ENCODE measurements around the gene KIAA0825. TPM values are rescaled to one million over a fixed set of nuclear protein-coding genes. Genes with fewer than 3 reads are reported as not detected.

The KIAA0825 gene
- polyA plus RNA-seq, 1 of the 3 experiments (the other 2 are of a cell fraction) = 0.61 TPM

DNA sequence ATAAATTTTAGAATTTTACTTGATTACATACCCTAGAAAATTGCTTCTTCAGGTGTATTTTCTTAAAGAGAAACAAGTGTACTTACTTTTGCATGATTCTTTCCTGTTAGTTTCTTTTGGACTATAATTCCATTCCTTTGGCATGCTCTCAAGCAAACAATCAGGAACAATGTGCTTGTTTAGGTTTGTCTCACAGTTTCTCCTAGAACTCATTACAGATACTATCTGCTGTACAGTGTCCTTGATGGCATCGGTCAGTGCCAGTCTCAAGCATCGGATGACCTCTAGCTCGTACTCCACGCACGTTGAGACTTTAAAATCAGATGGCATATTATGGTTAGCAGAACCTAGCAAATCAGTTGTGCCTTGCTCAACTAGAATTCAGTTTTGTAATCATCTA lies 214.9 kb downstream of the KIAA0825 start (continued):
- TF ChIP-seq, protein P1, sequence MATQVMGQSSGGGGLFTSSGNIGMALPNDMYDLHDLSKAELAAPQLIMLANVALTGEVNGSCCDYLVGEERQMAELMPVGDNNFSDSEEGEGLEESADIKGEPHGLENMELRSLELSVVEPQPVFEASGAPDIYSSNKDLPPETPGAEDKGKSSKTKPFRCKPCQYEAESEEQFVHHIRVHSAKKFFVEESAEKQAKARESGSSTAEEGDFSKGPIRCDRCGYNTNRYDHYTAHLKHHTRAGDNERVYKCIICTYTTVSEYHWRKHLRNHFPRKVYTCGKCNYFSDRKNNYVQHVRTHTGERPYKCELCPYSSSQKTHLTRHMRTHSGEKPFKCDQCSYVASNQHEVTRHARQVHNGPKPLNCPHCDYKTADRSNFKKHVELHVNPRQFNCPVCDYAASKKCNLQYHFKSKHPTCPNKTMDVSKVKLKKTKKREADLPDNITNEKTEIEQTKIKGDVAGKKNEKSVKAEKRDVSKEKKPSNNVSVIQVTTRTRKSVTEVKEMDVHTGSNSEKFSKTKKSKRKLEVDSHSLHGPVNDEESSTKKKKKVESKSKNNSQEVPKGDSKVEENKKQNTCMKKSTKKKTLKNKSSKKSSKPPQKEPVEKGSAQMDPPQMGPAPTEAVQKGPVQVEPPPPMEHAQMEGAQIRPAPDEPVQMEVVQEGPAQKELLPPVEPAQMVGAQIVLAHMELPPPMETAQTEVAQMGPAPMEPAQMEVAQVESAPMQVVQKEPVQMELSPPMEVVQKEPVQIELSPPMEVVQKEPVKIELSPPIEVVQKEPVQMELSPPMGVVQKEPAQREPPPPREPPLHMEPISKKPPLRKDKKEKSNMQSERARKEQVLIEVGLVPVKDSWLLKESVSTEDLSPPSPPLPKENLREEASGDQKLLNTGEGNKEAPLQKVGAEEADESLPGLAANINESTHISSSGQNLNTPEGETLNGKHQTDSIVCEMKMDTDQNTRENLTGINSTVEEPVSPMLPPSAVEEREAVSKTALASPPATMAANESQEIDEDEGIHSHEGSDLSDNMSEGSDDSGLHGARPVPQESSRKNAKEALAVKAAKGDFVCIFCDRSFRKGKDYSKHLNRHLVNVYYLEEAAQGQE (IDR thresholded peaks at IDR 0.05; ENCODE audit: low read depth, low read length) = no peak
- TF ChIP-seq, protein P2, sequence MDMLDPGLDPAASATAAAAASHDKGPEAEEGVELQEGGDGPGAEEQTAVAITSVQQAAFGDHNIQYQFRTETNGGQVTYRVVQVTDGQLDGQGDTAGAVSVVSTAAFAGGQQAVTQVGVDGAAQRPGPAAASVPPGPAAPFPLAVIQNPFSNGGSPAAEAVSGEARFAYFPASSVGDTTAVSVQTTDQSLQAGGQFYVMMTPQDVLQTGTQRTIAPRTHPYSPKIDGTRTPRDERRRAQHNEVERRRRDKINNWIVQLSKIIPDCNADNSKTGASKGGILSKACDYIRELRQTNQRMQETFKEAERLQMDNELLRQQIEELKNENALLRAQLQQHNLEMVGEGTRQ (IDR thresholded peaks at IDR 0.05; ENCODE audit: borderline replicate concordance, low read depth, low read length) = no peak

DNA sequence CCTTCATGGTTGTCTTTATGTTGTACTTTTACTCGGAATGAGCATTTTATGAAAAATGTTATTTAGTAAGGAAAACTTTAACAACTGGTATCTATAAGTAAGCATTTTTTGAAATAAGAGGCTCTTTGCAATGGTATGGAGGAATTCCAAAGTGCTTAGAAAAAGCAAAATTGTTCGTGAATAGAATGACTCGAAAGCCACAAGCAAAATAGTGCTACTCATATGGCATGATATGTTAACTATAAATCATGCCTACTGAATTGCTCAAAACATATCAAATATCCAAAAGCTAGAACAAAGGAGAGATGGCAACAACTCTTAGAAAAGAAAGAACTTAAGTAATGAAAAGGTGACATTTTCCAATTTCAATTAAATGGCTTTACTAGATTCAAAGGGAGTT lies 216.3 kb downstream of the KIAA0825 start:
- Histone ChIP-seq H3K4me3 (ENCODE audit: low read depth in 2 of 2, low read length in 1 of 2) (no peak overlapping the region), H3K9me3 (no peaks in the 10 kb centered on the region), H3K4me2 (no peak overlapping the region), H3K27ac (ENCODE audit: low read depth in 2 of 2, low read length in 1 of 2) (no peak overlapping the region), H3K9ac (no peak overlapping the region), H4K20me1 (ENCODE audit: insufficient read depth) (no peaks in the 10 kb centered on the region), H3K4me1 (ENCODE audit: control insufficient read depth in 1 of 2, insufficient read depth in 2 of 2, low read depth in 1 of 2, low read length in 1 of 2) (no peaks in the 10 kb centered on the region), H3K36me3 (replicated peaks in 1 of 2; ENCODE audit: control insufficient read depth in 1 of 2, insufficient read depth in 2 of 2, low read length in 1 of 2) (no peaks in the 10 kb centered on the region), H3K79me2 (ENCODE audit: insufficient read depth) (no peaks in the 10 kb centered on the region), H3K9me2 (no peaks in the 10 kb centered on the region), H3F3A (replicated peaks; ENCODE audit: insufficient read depth) (no peaks in the 10 kb centered on the region), H3K27me3 (ENCODE audit: insufficient read depth) (no peaks in the 10 kb centered on the region), H2AFZ (ENCODE audit: low read depth) (no peak overlapping the region)
- WGBS (ENCODE audit: low lambda C conversion rate) = 63% methylated on average over 3 of the region's 3 CpGs
- no peak for DNase-seq
- no peak for TF ChIP-seq GABPA (IDR thresholded peaks at IDR 0.05; ENCODE audit: low read depth)
- TF ChIP-seq RAD21 (IDR thresholded peaks at IDR 0.05; ENCODE audit: low read length) = no peak
- TF ChIP-seq TAF1 (IDR thresholded peaks at IDR 0.05; ENCODE audit: borderline replicate concordance, low read depth, low read length) = no peak
- no peak for TF ChIP-seq GATA2 (CRISPR knock-in tag; IDR thresholded peaks at IDR 0.05)
- TF ChIP-seq RFX5 (IDR thresholded peaks at IDR 0.05; ENCODE audit: low read length) = no peak
- TF ChIP-seq, protein P3, sequence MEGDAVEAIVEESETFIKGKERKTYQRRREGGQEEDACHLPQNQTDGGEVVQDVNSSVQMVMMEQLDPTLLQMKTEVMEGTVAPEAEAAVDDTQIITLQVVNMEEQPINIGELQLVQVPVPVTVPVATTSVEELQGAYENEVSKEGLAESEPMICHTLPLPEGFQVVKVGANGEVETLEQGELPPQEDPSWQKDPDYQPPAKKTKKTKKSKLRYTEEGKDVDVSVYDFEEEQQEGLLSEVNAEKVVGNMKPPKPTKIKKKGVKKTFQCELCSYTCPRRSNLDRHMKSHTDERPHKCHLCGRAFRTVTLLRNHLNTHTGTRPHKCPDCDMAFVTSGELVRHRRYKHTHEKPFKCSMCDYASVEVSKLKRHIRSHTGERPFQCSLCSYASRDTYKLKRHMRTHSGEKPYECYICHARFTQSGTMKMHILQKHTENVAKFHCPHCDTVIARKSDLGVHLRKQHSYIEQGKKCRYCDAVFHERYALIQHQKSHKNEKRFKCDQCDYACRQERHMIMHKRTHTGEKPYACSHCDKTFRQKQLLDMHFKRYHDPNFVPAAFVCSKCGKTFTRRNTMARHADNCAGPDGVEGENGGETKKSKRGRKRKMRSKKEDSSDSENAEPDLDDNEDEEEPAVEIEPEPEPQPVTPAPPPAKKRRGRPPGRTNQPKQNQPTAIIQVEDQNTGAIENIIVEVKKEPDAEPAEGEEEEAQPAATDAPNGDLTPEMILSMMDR (IDR thresholded peaks at IDR 0.05) = no peak
- TF ChIP-seq, protein P4, sequence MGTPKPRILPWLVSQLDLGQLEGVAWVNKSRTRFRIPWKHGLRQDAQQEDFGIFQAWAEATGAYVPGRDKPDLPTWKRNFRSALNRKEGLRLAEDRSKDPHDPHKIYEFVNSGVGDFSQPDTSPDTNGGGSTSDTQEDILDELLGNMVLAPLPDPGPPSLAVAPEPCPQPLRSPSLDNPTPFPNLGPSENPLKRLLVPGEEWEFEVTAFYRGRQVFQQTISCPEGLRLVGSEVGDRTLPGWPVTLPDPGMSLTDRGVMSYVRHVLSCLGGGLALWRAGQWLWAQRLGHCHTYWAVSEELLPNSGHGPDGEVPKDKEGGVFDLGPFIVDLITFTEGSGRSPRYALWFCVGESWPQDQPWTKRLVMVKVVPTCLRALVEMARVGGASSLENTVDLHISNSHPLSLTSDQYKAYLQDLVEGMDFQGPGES (IDR thresholded peaks at IDR 0.05; ENCODE audit: low read depth, low read length) = no peak
- no peak for TF ChIP-seq MXI1 (IDR thresholded peaks at IDR 0.05; ENCODE audit: low read depth, low read length)
- TF ChIP-seq MEF2A (IDR thresholded peaks at IDR 0.05; ENCODE audit: borderline replicate concordance, low read depth) = no peak
- TF ChIP-seq, protein P5, sequence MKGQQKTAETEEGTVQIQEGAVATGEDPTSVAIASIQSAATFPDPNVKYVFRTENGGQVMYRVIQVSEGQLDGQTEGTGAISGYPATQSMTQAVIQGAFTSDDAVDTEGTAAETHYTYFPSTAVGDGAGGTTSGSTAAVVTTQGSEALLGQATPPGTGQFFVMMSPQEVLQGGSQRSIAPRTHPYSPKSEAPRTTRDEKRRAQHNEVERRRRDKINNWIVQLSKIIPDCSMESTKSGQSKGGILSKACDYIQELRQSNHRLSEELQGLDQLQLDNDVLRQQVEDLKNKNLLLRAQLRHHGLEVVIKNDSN (IDR thresholded peaks at IDR 0.05; ENCODE audit: borderline replicate concordance, low read depth) = no peak
- TF ChIP-seq, protein P1 (IDR thresholded peaks at IDR 0.05; ENCODE audit: low read depth, low read length) = no peak
- TF ChIP-seq JUND (IDR thresholded peaks at IDR 0.05) = no peak
- CTCF ChIA-PET = no interaction called here
- POLR2A ChIA-PET = no interaction called here
